Measurements from ENCODE around the gene SCT. TPM values are rescaled to one million over a fixed set of nuclear protein-coding genes. Genes with fewer than 3 reads are reported as not detected.

SCT gene
- total RNA-seq, 1 donor from 2014 or later = not detected

GRCh38 chr11:601573-602245 lies 25.3 kb downstream of the SCT start:
- no peaks in the 10 kb centered on the region for H3K9me3 ChIP-seq
- no peak overlapping the region for H3K27ac ChIP-seq
- H3K4me3 ChIP-seq = no peak overlapping the region
- peaks cover 100% of the 10 kb centered on the region for H3K36me3 ChIP-seq
- H3K27me3 ChIP-seq (ENCODE audit: low read depth) = no peaks in the 10 kb centered on the region
- no peak for TF ChIP-seq CTCF (IDR thresholded peaks at IDR 0.05)
- no peak for ATAC-seq
- intact Hi-C loops (cut with DNase I) = no loop called here
- no peaks in the 10 kb centered on the region for H3K4me1 ChIP-seq
- no peak for DNase-seq

GRCh38 chr11:598005-598680 lies 28.8 kb downstream of the SCT start:
- Histone ChIP-seq H3K27ac (no peak overlapping the region), H3K4me1 (no peaks in the 10 kb centered on the region), H3K9me3 (no peaks in the 10 kb centered on the region), H3K27me3 (ENCODE audit: low read depth) (no peaks in the 10 kb centered on the region), H3K36me3 (peaks cover 100% of the 10 kb centered on the region), H3K4me3 (no peak overlapping the region)
- TF ChIP-seq CTCF (IDR thresholded peaks at IDR 0.05) = no peak
- intact Hi-C loops (cut with DNase I) = no loop called here
- no peak for ATAC-seq
- no peak for DNase-seq

GRCh38 chr11:597166-597725 lies 29.7 kb downstream of the SCT start:
- H3K27ac ChIP-seq = no peak overlapping the region
- no peak for TF ChIP-seq CTCF (IDR thresholded peaks at IDR 0.05)
- H3K27me3 ChIP-seq (ENCODE audit: low read depth) = no peaks in the 10 kb centered on the region
- H3K36me3 ChIP-seq = peaks cover 100% of the 10 kb centered on the region
- DNase-seq (no peak), ATAC-seq (no peak)
- intact Hi-C loops (cut with DNase I) = no loop called here
- no peaks in the 10 kb centered on the region for H3K4me1 ChIP-seq
- H3K9me3 ChIP-seq = no peaks in the 10 kb centered on the region
- H3K4me3 ChIP-seq = no peak overlapping the region

- no peaks in the 10 kb centered on the region for H3K4me1 ChIP-seq
- no peak for DNase-seq
- no peak for TF ChIP-seq CTCF (IDR thresholded peaks at IDR 0.05)
- no peak overlapping the region for H3K27ac ChIP-seq
- ATAC-seq = no peak
- H3K36me3 ChIP-seq = peaks cover 98% of the 10 kb centered on the region
- no peak overlapping the region for H3K4me3 ChIP-seq
- intact Hi-C loops (cut with DNase I) = no loop called here
- H3K27me3 ChIP-seq (ENCODE audit: low read depth) = no peaks in the 10 kb centered on the region
- H3K9me3 ChIP-seq = no peaks in the 10 kb centered on the region
Measured at GRCh38 chr11:596374-596773, 30.6 kb downstream of the SCT start.

- H3K36me3 ChIP-seq = peaks cover 98% of the 10 kb centered on the region
- no peaks in the 10 kb centered on the region for H3K4me1 ChIP-seq
- H3K27me3 ChIP-seq (ENCODE audit: low read depth) = no peaks in the 10 kb centered on the region
- H3K27ac ChIP-seq = no peak overlapping the region
- intact Hi-C loops (cut with DNase I) = no loop called here
- no peak for TF ChIP-seq CTCF (IDR thresholded peaks at IDR 0.05)
- no peaks in the 10 kb centered on the region for H3K9me3 ChIP-seq
- H3K4me3 ChIP-seq = no peak overlapping the region
- ATAC-seq = no peak
- no peak for DNase-seq
Measured at GRCh38 chr11:595400-595799, 31.6 kb downstream of the SCT start.

Measured in lower lobe of right lung (tissue), 2 donors.